GM18502 (cell line): Measurements from ENCODE around the gene ST8SIA4.

Source experiments
- ATAC-seq: cut with Tn5 transposase; IDR thresholded peaks from one replicate; pipeline ENCODE4 v1.9.1; 2021; ENCODE audit warnings: mild to moderate bottlenecking; ENCODE audit not compliant: unreplicated experiment, poor library complexity

The ST8SIA4 gene

GRCh38 chr5:100903039-100903887, at the start of gene ST8SIA4:
TSS of gene ST8SIA4 (minus strand) at chr5:100903282. CDS start at chr5:100902955, 327 bp downstream.
- peak; percentile 69 for ATAC-seq

GRCh38 chr5:100950985-100951384, 47.9 kb upstream of the ST8SIA4 start:
- no peak for ATAC-seq

- no peak for ATAC-seq
Measured at GRCh38 chr5:100913298-100913697, 10.2 kb upstream of the ST8SIA4 start.

- no peak for ATAC-seq
Measured at GRCh38 chr5:100909034-100909433, 6.0 kb upstream of the ST8SIA4 start.

GRCh38 chr5:100905259-100905914, 2.3 kb upstream of the ST8SIA4 start:
- ATAC-seq, result no peak

GRCh38 chr5:100904259-100904861, 1.3 kb upstream of the ST8SIA4 start:
- peak; percentile 27 for ATAC-seq

GRCh38 chr5:100902440-100903038, 543 bp downstream of the ST8SIA4 start:
- no peak for ATAC-seq

- no peak for ATAC-seq
Measured at GRCh38 chr5:100901821-100902341, 1.2 kb downstream of the ST8SIA4 start.

GRCh38 chr5:100900796-100901781, 2.0 kb downstream of the ST8SIA4 start:
- peak; percentile 44 for ATAC-seq

- ATAC-seq, result peak; percentile 18
Measured at GRCh38 chr5:100900142-100900795, 2.8 kb downstream of the ST8SIA4 start.

GRCh38 chr5:100899675-100900074, 3.4 kb downstream of the ST8SIA4 start:
- no peak for ATAC-seq

GRCh38 chr5:100898504-100899346, 4.4 kb downstream of the ST8SIA4 start:
- no peak for ATAC-seq

GRCh38 chr5:100896054-100896453, 7.0 kb downstream of the ST8SIA4 start:
- ATAC-seq, result no peak

GRCh38 chr5:100890461-100891008, 12.5 kb downstream of the ST8SIA4 start:
- ATAC-seq, result peak; percentile 75

- ATAC-seq, result no peak
Measured at GRCh38 chr5:100889896-100890295, 13.2 kb downstream of the ST8SIA4 start.

GRCh38 chr5:100889165-100889743, 13.8 kb downstream of the ST8SIA4 start:
- peak; percentile 55 for ATAC-seq

GRCh38 chr5:100877274-100877673, 25.8 kb downstream of the ST8SIA4 start:
- ATAC-seq, result no peak
